ENCODE results near the gene TBX2. TPM values are rescaled to one million over a fixed set of nuclear protein-coding genes. Genes with fewer than 3 reads are reported as not detected.

TBX2 gene
- total and polyA plus RNA-seq, 2 donors from 2014 or later: 66.4 to 122 TPM

- DNase-seq (no peak), FAIRE-seq (no peak)
- intact Hi-C loops (cut with DNase I): no loop called here
- H3K9ac ChIP-seq (ENCODE audit: low read length in 3 of 3): no peak overlapping the region
- H3K27me3 ChIP-seq (ENCODE audit: control insufficient read depth, insufficient read depth, low read length): peaks cover 35% of the 10 kb centered on the region
- H3K27ac ChIP-seq (ENCODE audit: low read depth in 2 of 2, low read length in 2 of 2): no peak overlapping the region
- H3K4me3 ChIP-seq (ENCODE audit: low read length in 3 of 3): no peak overlapping the region
- H3K4me1 ChIP-seq (ENCODE audit: control insufficient read depth in 2 of 3, insufficient read depth in 2 of 3, low read depth in 1 of 3, low read length in 3 of 3): no peaks in the 10 kb centered on the region
- no peaks in the 10 kb centered on the region for H3K9me3 ChIP-seq (ENCODE audit: control insufficient read depth in 2 of 3, insufficient read depth in 1 of 3, low read length in 3 of 3)
- no peak for TF ChIP-seq CTCF (IDR thresholded peaks at IDR 0.05; ENCODE audit: borderline replicate concordance, extremely low read depth, insufficient read depth)
- no peaks in the 10 kb centered on the region for H3K36me3 ChIP-seq (ENCODE audit: control insufficient read depth in 2 of 3, insufficient read depth in 3 of 3, low read length in 3 of 3)
These were observed 51.2 kb downstream of the TBX2 start for GRCh38 chr17:61450641-61451537.

GRCh38 chr17:61451538-61452300 lies 52.1 kb downstream of the TBX2 start:
- no peak overlapping the region for H3K27ac ChIP-seq (ENCODE audit: low read depth in 2 of 2, low read length in 2 of 2)

More at GRCh38 chr17:61451538-61452300, 52.1 kb downstream of the TBX2 start:
- intact Hi-C loops (cut with DNase I): no loop called here
- H3K36me3 ChIP-seq (ENCODE audit: control insufficient read depth in 2 of 3, insufficient read depth in 3 of 3, low read length in 3 of 3): no peaks in the 10 kb centered on the region
- no peaks in the 10 kb centered on the region for H3K9me3 ChIP-seq (ENCODE audit: control insufficient read depth in 2 of 3, insufficient read depth in 1 of 3, low read length in 3 of 3)
- FAIRE-seq: no peak
- TF ChIP-seq CTCF (IDR thresholded peaks at IDR 0.05; ENCODE audit: borderline replicate concordance, extremely low read depth, insufficient read depth): no peak
- H3K27me3 ChIP-seq (ENCODE audit: control insufficient read depth, insufficient read depth, low read length): peaks cover 39% of the 10 kb centered on the region
- DNase-seq: peak in 3 of 5 donors; percentile 33 to 56 (median 43)
- no peaks in the 10 kb centered on the region for H3K4me1 ChIP-seq (ENCODE audit: control insufficient read depth in 2 of 3, insufficient read depth in 2 of 3, low read depth in 1 of 3, low read length in 3 of 3)
- no peak overlapping the region for H3K9ac ChIP-seq (ENCODE audit: low read length in 3 of 3)
- no peak overlapping the region for H3K4me3 ChIP-seq (ENCODE audit: low read length in 3 of 3)

Measured in kidney (tissue), 14 donors.